ENCODE data around the gene ARL5B.

The ARL5B gene

GRCh38 chr10:18659819-18660535 lies 746 bp downstream of the ARL5B start:
- DNase-seq, result no peak

- DNase-seq, result no peak
Measured at GRCh38 chr10:18660816-18661431, 1.7 kb downstream of the ARL5B start.

GRCh38 chr10:18664841-18665478 lies 5.7 kb downstream of the ARL5B start:
- no peak for DNase-seq

- no peak for DNase-seq
Measured at GRCh38 chr10:18665815-18666558, 6.8 kb downstream of the ARL5B start.

- no peak for DNase-seq
Measured at GRCh38 chr10:18666810-18667209, 7.6 kb downstream of the ARL5B start.

GRCh38 chr10:18668026-18668425 lies 8.8 kb downstream of the ARL5B start:
- DNase-seq, result no peak

- DNase-seq, result no peak
Measured at GRCh38 chr10:18675086-18675801, 16.0 kb downstream of the ARL5B start.

- DNase-seq, result no peak
Measured at GRCh38 chr10:18680754-18681153, 21.5 kb downstream of the ARL5B start.

- DNase-seq, result no peak
Measured at GRCh38 chr10:18681366-18681765, 22.1 kb downstream of the ARL5B start.

GRCh38 chr10:18681971-18682411 lies 22.8 kb downstream of the ARL5B start:
- DNase-seq, result no peak

- no peak for DNase-seq
Measured at GRCh38 chr10:18683427-18683826, 24.2 kb downstream of the ARL5B start.

GRCh38 chr10:18684416-18684815 lies 25.2 kb downstream of the ARL5B start:
- no peak for DNase-seq

GRCh38 chr10:18684953-18685352 lies 25.7 kb downstream of the ARL5B start:
- no peak for DNase-seq

- no peak for DNase-seq
Measured at GRCh38 chr10:18685555-18685954, 26.3 kb downstream of the ARL5B start.

GRCh38 chr10:18687195-18687594 lies 28.0 kb downstream of the ARL5B start:
- no peak for DNase-seq

- DNase-seq, result no peak
Measured at GRCh38 chr10:18687706-18688105, 28.5 kb downstream of the ARL5B start.

- DNase-seq, result no peak
Measured at GRCh38 chr10:18689498-18689897, 30.3 kb downstream of the ARL5B start.

GRCh38 chr10:18690541-18690940 lies 31.3 kb downstream of the ARL5B start:
- no peak for DNase-seq

- no peak for DNase-seq
Measured at GRCh38 chr10:18699849-18700840, 40.9 kb downstream of the ARL5B start.

- no peak for DNase-seq
Measured at GRCh38 chr10:18703521-18703920, 44.3 kb downstream of the ARL5B start.

GRCh38 chr10:18710201-18710653 lies 51.0 kb downstream of the ARL5B start:
- no peak for DNase-seq
